Neuronal stem cell (in vitro differentiated cells): Measurements from ENCODE around the gene EFNA5.
"Not testable (repeated sequence)": the region's sequence is repeated elsewhere in the genome, so short reads cannot be mapped to it uniquely, and the experiment has no call there.

Experiments used
- DNase-seq: peaks from one replicate; pipeline ENCODE4 v3.0.0-alpha.2; 2013; ENCODE audit warnings: low spot score
- H2AFZ ChIP-seq: one replicate; pipeline ENCODE4 v1.6.1; 2013; ENCODE audit warnings: mild to moderate bottlenecking, low read length, inconsistent platforms
- H2AK5ac ChIP-seq: 2 replicates; pipeline ENCODE4 v1.6.1; 2013; ENCODE audit warnings: low read depth, mild to moderate bottlenecking, inconsistent platforms, low read length, moderate library complexity, mixed read lengths
- H2BK120ac ChIP-seq: 2 replicates; pipeline ENCODE4 v1.6.1; 2013; ENCODE audit warnings: low read depth, mild to moderate bottlenecking, inconsistent platforms, low read length, moderate library complexity, mixed read lengths
- H2BK12ac ChIP-seq: one replicate; pipeline ENCODE4 v1.6.1; 2013; ENCODE audit warnings: low read length, inconsistent platforms
- H2BK15ac ChIP-seq: 2 replicates; pipeline ENCODE4 v1.6.1; 2013; ENCODE audit warnings: mild to moderate bottlenecking, low read length, inconsistent platforms, mixed read lengths
- H2BK5ac ChIP-seq: one replicate; pipeline ENCODE4 v1.6.1; 2013; ENCODE audit warnings: inconsistent platforms, mild to moderate bottlenecking, low read length, moderate library complexity
- H3K14ac ChIP-seq: one replicate; pipeline ENCODE4 v1.6.1; 2013; ENCODE audit warnings: low read length, inconsistent platforms
- H3K18ac ChIP-seq: 2 replicates; pipeline ENCODE4 v1.6.1; 2013; ENCODE audit warnings: low read length, inconsistent platforms
- H3K23ac ChIP-seq: 2 replicates; pipeline ENCODE4 v1.6.1; 2013; ENCODE audit warnings: low read depth, mild to moderate bottlenecking, mixed read lengths, low read length, inconsistent platforms; ENCODE audit not compliant: poor library complexity
- H3K27ac ChIP-seq: replicated peaks from 3 replicates; pipeline ENCODE4 v1.5.1; 2013; ENCODE audit warnings: low read length, inconsistent platforms
- H3K27me3 ChIP-seq, 3 experiments: 2 replicates each; pipeline ENCODE4 v1.6.1; 2013; ENCODE audit warnings: low read length in 3 of 3, mild to moderate bottlenecking in 2 of 3, inconsistent platforms in 1 of 3, low read depth in 1 of 3, mixed read lengths in 1 of 3, moderate library complexity in 1 of 3; ENCODE audit not compliant: control insufficient read depth in 3 of 3, insufficient read depth in 3 of 3
- H3K36me3 ChIP-seq, 2 donors: replicated peaks in 1 of 2; 2 replicates each; pipeline ENCODE4 v1.6.1; 2013; ENCODE audit warnings: low read length in 2 of 2; ENCODE audit not compliant: control insufficient read depth in 2 of 2, insufficient read depth in 2 of 2
- H3K4ac ChIP-seq: 2 replicates; pipeline ENCODE4 v1.6.1; 2013; ENCODE audit warnings: inconsistent platforms, mild to moderate bottlenecking, low read length, moderate library complexity
- H3K4me1 ChIP-seq, 2 donors: 1 replicate in 1 of 2; 2 replicates in 1 of 2; pipeline ENCODE4 v1.6.1; 2013; ENCODE audit warnings: low read length in 2 of 2, low read depth in 1 of 2; ENCODE audit not compliant: control insufficient read depth in 2 of 2, insufficient read depth in 1 of 2
- H3K4me2 ChIP-seq: one replicate; pipeline ENCODE4 v1.6.1; 2013; ENCODE audit warnings: mild to moderate bottlenecking, low read length, inconsistent platforms; ENCODE audit not compliant: insufficient read depth, poor library complexity, severe bottlenecking
- H3K4me3 ChIP-seq, 2 donors: 2 replicates each; pipeline ENCODE4 v1.5.1; 2013; ENCODE audit warnings: low read length in 2 of 2, mild to moderate bottlenecking in 2 of 2, inconsistent platforms in 1 of 2, moderate library complexity in 1 of 2
- H3K79me1 ChIP-seq: one replicate; pipeline ENCODE4 v1.6.1; 2013; ENCODE audit warnings: low read depth, mild to moderate bottlenecking, inconsistent platforms, low read length, moderate library complexity
- H3K9ac ChIP-seq: one replicate; pipeline ENCODE4 v1.6.1; 2013; ENCODE audit warnings: mild to moderate bottlenecking, low read depth, low read length, inconsistent platforms; ENCODE audit not compliant: poor library complexity
- H3K9me3 ChIP-seq, 2 donors: replicated peaks in 1 of 2; 2 replicates each; pipeline versions ENCODE3 to v1.6.1; 2013; ENCODE audit warnings: low read length in 2 of 2, mild to moderate bottlenecking in 2 of 2, inconsistent platforms in 1 of 2, low read depth in 1 of 2, mixed read lengths in 1 of 2, moderate library complexity in 1 of 2; ENCODE audit not compliant: control insufficient read depth in 2 of 2, insufficient read depth in 1 of 2
- H4K8ac ChIP-seq: one replicate; pipeline ENCODE4 v1.6.1; 2013; ENCODE audit warnings: low read depth, mild to moderate bottlenecking, inconsistent platforms, low read length, moderate library complexity
- H4K91ac ChIP-seq: one replicate; pipeline ENCODE4 v1.6.1; 2013; ENCODE audit warnings: low read length, low read depth, mild to moderate bottlenecking, inconsistent platforms; ENCODE audit not compliant: poor library complexity
- WGBS, 2 donors: extraction: QIAGEN DNeasy Blood & Tissue Kit; methylation state at CpG; one replicate each; pipeline ENCODE4 v1.1.7; 2013; ENCODE audit warnings: missing lambda C conversion rate in 2 of 2, mixed read lengths in 1 of 2; ENCODE audit not compliant: insufficient read length in 2 of 2, insufficient replicate concordance in 1 of 2; ENCODE audit errors: extremely low coverage in 2 of 2; 5-methylcytosine and 5-hydroxymethylcytosine counted together

Gene EFNA5

DNA sequence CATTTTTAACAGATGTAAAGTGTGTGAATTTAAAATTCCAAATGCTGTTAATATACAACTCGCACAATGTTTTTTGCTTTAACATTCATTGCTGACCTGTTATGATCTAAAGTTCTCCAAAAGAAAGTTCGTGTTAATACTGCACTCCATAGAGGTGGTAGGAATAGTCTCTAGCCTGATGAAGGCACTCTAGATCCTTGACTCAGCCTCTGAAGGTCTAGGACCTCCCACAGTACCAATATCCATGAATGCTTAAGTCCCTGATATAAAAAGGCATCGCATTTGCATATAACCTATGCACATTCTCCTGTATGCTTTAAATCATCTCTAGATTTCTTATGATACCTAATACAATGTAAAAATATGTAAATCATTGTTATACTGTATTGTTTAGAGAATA is 213.6 kb downstream of the EFNA5 start:
- H3K14ac ChIP-seq = no peak overlapping the region
- no peak overlapping the region for H3K23ac ChIP-seq
- H3K4me1 ChIP-seq = peaks cover 23 to 30% of the 10 kb centered on the region in 2 donors
- no peaks in the 10 kb centered on the region for H3K36me3 ChIP-seq
- H3K4me2 ChIP-seq = no peak overlapping the region
- no peak overlapping the region for H2BK15ac ChIP-seq
- no peak overlapping the region for H3K4me3 ChIP-seq
- H2BK12ac ChIP-seq = no peak overlapping the region
- no peak overlapping the region for H2AK5ac ChIP-seq
- H3K9ac ChIP-seq = no peak overlapping the region
- H3K4ac ChIP-seq = no peak overlapping the region
- no peak overlapping the region for H2AFZ ChIP-seq
- H4K91ac ChIP-seq = no peak overlapping the region
- H4K8ac ChIP-seq = no peak overlapping the region
- peaks cover 0 to 1% of the 10 kb centered on the region in 2 donors for H3K9me3 ChIP-seq
- H3K79me1 ChIP-seq = no peaks in the 10 kb centered on the region
- no peak overlapping the region for H3K18ac ChIP-seq
- H2BK120ac ChIP-seq = no peak overlapping the region
- no peaks in the 10 kb centered on the region for H3K27me3 ChIP-seq
- no peak overlapping the region for H2BK5ac ChIP-seq
- no CpG with 5 or more reads among the region's 3 CpGs for WGBS, 2 donors
- DNase-seq = no peak
- H3K27ac ChIP-seq = no peak overlapping the region

DNA sequence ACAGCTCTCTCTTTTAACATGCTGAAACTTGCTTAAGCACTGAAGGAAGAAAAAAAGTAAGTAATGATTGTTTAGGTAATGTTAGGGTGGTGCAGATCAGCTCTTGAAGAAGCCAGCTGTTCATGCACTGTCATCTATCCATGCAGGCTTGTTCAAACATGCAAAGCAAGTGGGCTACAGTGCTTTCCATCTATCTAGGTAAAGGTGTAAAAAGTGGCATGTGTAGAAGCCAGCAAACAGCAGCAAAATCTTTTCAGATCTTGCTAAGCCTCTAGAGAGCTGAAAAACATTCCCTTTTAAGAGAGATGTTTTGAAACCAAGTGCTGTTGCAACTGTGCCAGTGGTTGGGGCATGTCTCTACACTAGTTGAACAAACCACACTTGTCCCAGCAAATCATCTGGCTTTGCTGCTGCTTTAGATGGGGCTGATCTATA is 214.4 kb downstream of the EFNA5 start:
- Histone ChIP-seq H3K27ac (peak overlapping the region; percentile 7), H2AFZ (no peak overlapping the region), H3K4me3 (no peak overlapping the region), H3K18ac (no peak overlapping the region), H2BK12ac (no peak overlapping the region), H3K23ac (no peak overlapping the region), H3K14ac (no peak overlapping the region), H2AK5ac (no peak overlapping the region), H3K79me1 (no peaks in the 10 kb centered on the region), H3K4me1 (peaks cover 21 to 29% of the 10 kb centered on the region in 2 donors), H3K27me3 (no peaks in the 10 kb centered on the region), H2BK15ac (no peak overlapping the region), H2BK5ac (no peak overlapping the region), H3K4ac (no peak overlapping the region), H4K8ac (no peak overlapping the region), H2BK120ac (no peak overlapping the region), H4K91ac (no peak overlapping the region), H3K4me2 (no peak overlapping the region), H3K36me3 (peaks cover 0 to 4% of the 10 kb centered on the region in 2 donors), H3K9ac (no peak overlapping the region), H3K9me3 (peaks cover 0 to 9% of the 10 kb centered on the region in 2 donors)
- no peak for DNase-seq

GRCh38 chr5:107455111-107455544 is 215.6 kb downstream of the EFNA5 start:
- no peak overlapping the region for H4K91ac ChIP-seq
- H3K4ac ChIP-seq = no peak overlapping the region
- no peak overlapping the region for H2BK12ac ChIP-seq
- H3K4me3 ChIP-seq = no peak overlapping the region
- peak overlapping the region; percentile 27 for H3K27ac ChIP-seq
- no peak overlapping the region for H2BK5ac ChIP-seq
- peaks cover 22 to 23% of the 10 kb centered on the region in 2 donors for H3K4me1 ChIP-seq
- H2BK120ac ChIP-seq = no peak overlapping the region
- H2AFZ ChIP-seq = no peak overlapping the region
- peaks cover 0 to 4% of the 10 kb centered on the region in 2 donors for H3K36me3 ChIP-seq
- no peak overlapping the region for H3K9ac ChIP-seq
- H3K9me3 ChIP-seq = peaks cover 0 to 10% of the 10 kb centered on the region in 2 donors
- H2BK15ac ChIP-seq = no peak overlapping the region
- H3K27me3 ChIP-seq = no peaks in the 10 kb centered on the region
- H3K79me1 ChIP-seq = no peaks in the 10 kb centered on the region
- H3K23ac ChIP-seq = no peak overlapping the region
- H3K18ac ChIP-seq = no peak overlapping the region
- no peak overlapping the region for H3K14ac ChIP-seq
- DNase-seq = peak; percentile 46
- H2AK5ac ChIP-seq = no peak overlapping the region
- H3K4me2 ChIP-seq = no peak overlapping the region
- no peak overlapping the region for H4K8ac ChIP-seq
- no CpG with 5 or more reads among the region's 4 CpGs for WGBS, 2 donors

GRCh38 chr5:107451827-107452226 is 218.9 kb downstream of the EFNA5 start:
- not testable (repeated sequence) for H2BK12ac ChIP-seq, H3K4me3 ChIP-seq, H3K14ac ChIP-seq, H3K79me1 ChIP-seq, H4K91ac ChIP-seq, H2BK120ac ChIP-seq, H3K23ac ChIP-seq, H2AFZ ChIP-seq, DNase-seq, H4K8ac ChIP-seq, H3K18ac ChIP-seq, H3K36me3 ChIP-seq, H3K4me2 ChIP-seq, H3K4ac ChIP-seq, H2AK5ac ChIP-seq, H2BK15ac ChIP-seq, H3K9ac ChIP-seq, H2BK5ac ChIP-seq, H3K27ac ChIP-seq, H3K27me3 ChIP-seq
- Histone ChIP-seq H3K4me1 (peaks cover 17 to 21% of the 10 kb centered on the region in 2 donors), H3K9me3 (peaks cover 0 to 11% of the 10 kb centered on the region in 2 donors)
- WGBS, 2 donors = no CpG with 5 or more reads among the region's 4 CpGs
